Gastroesophageal sphincter (tissue), 4 donors: ENCODE data around the gene TRIOBP. TPM values are rescaled to one million over a fixed set of nuclear protein-coding genes. Genes with fewer than 3 reads are reported as not detected.

ENCODE experiments used
- ATAC-seq: fragments of 150-250 bp; one replicate; pipeline ENCODE4 v1.9.1; 2016; ENCODE audit warnings: mild to moderate bottlenecking, moderate library complexity
- H3K27ac ChIP-seq, 4 donors: fragments of 200-600 bp; sonication (generic) in 3 of 4; 1 replicate in 3 of 4; 2 replicates in 1 of 4; pipeline ENCODE4 v1.5.1; 2016 to 2019
- H3K27me3 ChIP-seq: fragments of 200-600 bp; sonication (generic); one replicate; pipeline ENCODE4 v1.5.1; 2019
- H3K36me3 ChIP-seq, 2 donors: fragments of 200-600 bp; sonication (generic); one replicate each; pipeline ENCODE4 v1.5.1; 2019; ENCODE audit warnings: control low read depth in 1 of 2
- H3K4me1 ChIP-seq, 3 donors: fragments of 200-600 bp; sonication (generic); 1 replicate in 2 of 3; 2 replicates in 1 of 3; pipeline ENCODE4 v1.5.1; 2016 to 2019; ENCODE audit warnings: control low read depth in 2 of 3
- H3K4me3 ChIP-seq, 2 donors: fragments of 200-600 bp; sonication (generic); one replicate each; pipeline ENCODE4 v1.5.1; 2019; ENCODE audit warnings: mild to moderate bottlenecking in 1 of 2, moderate library complexity in 1 of 2
- H3K9me3 ChIP-seq, 3 donors: fragments of 200-600 bp; sonication (generic); one replicate each; pipeline ENCODE4 v1.5.1; 2017 to 2019; ENCODE audit warnings: control low read depth in 2 of 3
- EP300 ChIP-seq: sonication (generic); formaldehyde crosslinking; IDR thresholded peaks from one replicate; pipeline ENCODE4 v1.6.1; 2017; ENCODE audit warnings: antibody characterized with exemption, mild to moderate bottlenecking
- POLR2A ChIP-seq, 2 donors: fragments of 450-650 bp; IDR thresholded peaks; one replicate each; pipeline ENCODE4 v1.6.1; 2017; ENCODE audit warnings: antibody characterized with exemption in 2 of 2, mild to moderate bottlenecking in 2 of 2, moderate library complexity in 1 of 2
- POLR2AphosphoS5 ChIP-seq: sonication (generic); formaldehyde crosslinking; IDR thresholded peaks from one replicate; pipeline ENCODE4 v1.6.1; 2017; ENCODE audit warnings: antibody characterized with exemption
- WGBS, 2 donors: methylation state at CpG; one replicate each; pipeline ENCODE4 v1.1.5; 2018; ENCODE audit warnings: low coverage in 1 of 2; 5-methylcytosine and 5-hydroxymethylcytosine counted together
- total RNA-seq, 4 donors: library from RNA; depleted of rRNA; stranded (reverse); fragments of >200 nt; gene quantifications; one replicate each; pipeline ENCODE4 v1.1.0, GENCODE V29; 2016
- TF ChIP-seq, protein P1 (sequence below), 4 experiments: fragments of 200-600 bp in 2 of 4; fragments of 450-650 bp in 2 of 4; sonication (generic) in 1 of 4; IDR thresholded peaks; one replicate each; pipeline ENCODE4 v1.5.1; 2017 to 2019; ENCODE audit warnings: antibody characterized with exemption in 4 of 4, mild to moderate bottlenecking in 2 of 4, moderate library complexity in 2 of 4

The TRIOBP gene
- total RNA-seq, 4 donors from 2014 or later, result 128 to 234 (median 137) TPM

DNA sequence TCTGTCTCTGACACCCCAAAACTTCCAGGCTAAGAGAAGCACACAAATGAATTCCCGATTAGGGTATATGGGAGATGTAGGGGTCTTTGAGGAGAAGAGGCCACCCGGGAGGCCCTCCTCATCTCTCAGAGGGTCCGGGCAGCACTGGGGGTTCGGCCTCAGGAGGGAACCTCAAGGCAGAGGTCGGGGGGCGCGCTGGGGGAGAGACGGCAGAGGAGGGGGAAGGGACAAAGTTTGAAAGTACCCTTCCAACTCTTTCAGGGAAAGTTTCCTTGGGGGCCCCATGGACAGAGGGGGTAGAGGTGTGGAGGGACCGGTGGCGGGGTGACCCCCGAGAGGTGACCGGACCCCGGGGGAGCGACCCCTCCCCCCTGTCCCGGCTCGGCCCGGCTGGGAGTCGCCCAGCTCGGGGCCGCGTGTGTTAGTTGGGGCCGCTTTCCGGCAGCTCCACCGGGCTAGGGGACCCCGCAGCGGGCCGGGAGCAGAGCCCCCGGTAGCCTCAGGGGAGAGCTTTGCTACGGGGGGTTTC, 107.6 kb downstream of the TRIOBP start:
- H3K27ac ChIP-seq, result peak overlapping the region; percentile 36 to 96 (median 86)
- H3K4me1 ChIP-seq, result peaks cover 0 to 70% (median 24%) of the 10 kb centered on the region in 3 donors
- ATAC-seq, result no peak
- H3K27me3 ChIP-seq, result no peaks in the 10 kb centered on the region
- WGBS, 2 donors, result 0% methylated on average over 4 to 6 of the region's 29 CpGs
- H3K36me3 ChIP-seq, result no peaks in the 10 kb centered on the region
- TF ChIP-seq POLR2A (IDR thresholded peaks at IDR 0.05) (no peak), EP300 (no peak), POLR2AphosphoS5 (no peak)
- TF ChIP-seq, protein P1, sequence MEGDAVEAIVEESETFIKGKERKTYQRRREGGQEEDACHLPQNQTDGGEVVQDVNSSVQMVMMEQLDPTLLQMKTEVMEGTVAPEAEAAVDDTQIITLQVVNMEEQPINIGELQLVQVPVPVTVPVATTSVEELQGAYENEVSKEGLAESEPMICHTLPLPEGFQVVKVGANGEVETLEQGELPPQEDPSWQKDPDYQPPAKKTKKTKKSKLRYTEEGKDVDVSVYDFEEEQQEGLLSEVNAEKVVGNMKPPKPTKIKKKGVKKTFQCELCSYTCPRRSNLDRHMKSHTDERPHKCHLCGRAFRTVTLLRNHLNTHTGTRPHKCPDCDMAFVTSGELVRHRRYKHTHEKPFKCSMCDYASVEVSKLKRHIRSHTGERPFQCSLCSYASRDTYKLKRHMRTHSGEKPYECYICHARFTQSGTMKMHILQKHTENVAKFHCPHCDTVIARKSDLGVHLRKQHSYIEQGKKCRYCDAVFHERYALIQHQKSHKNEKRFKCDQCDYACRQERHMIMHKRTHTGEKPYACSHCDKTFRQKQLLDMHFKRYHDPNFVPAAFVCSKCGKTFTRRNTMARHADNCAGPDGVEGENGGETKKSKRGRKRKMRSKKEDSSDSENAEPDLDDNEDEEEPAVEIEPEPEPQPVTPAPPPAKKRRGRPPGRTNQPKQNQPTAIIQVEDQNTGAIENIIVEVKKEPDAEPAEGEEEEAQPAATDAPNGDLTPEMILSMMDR (IDR thresholded peaks at IDR 0.05), result no peak
- H3K9me3 ChIP-seq, result no peaks in the 10 kb centered on the region
- peak overlapping the region; percentile 66 to 71 for H3K4me3 ChIP-seq

DNA sequence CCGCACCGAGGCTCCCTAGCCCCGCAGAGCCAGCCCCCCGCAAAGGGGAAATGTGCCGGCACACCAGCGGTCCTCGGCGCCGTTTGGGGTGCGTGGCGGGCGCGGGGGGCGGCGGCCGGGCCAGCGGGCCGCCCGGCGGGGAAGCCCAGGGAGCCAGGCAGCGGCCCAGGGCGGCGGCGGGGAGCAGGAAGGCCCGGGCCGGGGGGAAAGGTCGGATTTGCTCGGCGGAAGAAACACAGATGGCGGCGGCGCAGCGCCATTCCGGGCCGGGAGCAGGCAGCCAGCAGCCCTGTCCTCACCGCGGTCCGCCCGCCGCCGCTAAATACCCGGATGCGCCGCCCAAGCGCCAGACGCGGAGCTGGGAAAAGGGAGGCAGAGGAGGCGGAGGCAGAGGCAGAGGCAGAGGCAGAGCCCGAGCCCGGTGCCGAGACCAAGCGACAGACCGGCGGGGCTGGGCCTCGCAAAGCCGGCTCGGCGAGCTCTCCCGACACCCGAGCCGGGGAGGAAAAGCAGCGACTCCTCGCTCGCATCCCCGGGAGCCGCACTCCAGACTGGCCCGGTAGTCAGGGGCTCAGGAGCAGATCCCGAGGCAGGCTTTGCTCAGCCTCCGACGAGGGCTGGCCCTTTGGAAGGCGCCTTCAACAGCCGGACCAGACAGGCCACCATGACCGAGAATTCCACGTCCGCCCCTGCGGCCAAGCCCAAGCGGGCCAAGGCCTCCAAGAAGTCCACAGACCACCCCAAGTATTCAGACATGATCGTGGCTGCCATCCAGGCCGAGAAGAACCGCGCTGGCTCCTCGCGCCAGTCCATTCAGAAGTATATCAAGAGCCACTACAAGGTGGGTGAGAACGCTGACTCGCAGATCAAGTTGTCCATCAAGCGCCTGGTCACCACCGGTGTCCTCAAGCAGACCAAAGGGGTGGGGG, 108.3 kb downstream of the TRIOBP start:
- peak overlapping the region; percentile 66 to 71 for H3K4me3 ChIP-seq
- peak overlapping the region; percentile 80 to 96 (median 89) for H3K27ac ChIP-seq
- peaks cover 0 to 77% (median 24%) of the 10 kb centered on the region in 3 donors for H3K4me1 ChIP-seq
- TF ChIP-seq EP300 (no peak), POLR2A (IDR thresholded peaks at IDR 0.05) (peak; percentile 94 to 95), POLR2AphosphoS5 (peak; percentile 96)
- TF ChIP-seq, protein P1 (IDR thresholded peaks at IDR 0.05), result peak in 1 of 4 experiments; percentile 5
- no peaks in the 10 kb centered on the region for H3K9me3 ChIP-seq
- ATAC-seq, result peak; percentile 75
- WGBS, 2 donors, result 4 to 17% methylated on average over 2 to 5 of the region's 87 CpGs
- H3K36me3 ChIP-seq, result no peaks in the 10 kb centered on the region
- no peaks in the 10 kb centered on the region for H3K27me3 ChIP-seq

DNA sequence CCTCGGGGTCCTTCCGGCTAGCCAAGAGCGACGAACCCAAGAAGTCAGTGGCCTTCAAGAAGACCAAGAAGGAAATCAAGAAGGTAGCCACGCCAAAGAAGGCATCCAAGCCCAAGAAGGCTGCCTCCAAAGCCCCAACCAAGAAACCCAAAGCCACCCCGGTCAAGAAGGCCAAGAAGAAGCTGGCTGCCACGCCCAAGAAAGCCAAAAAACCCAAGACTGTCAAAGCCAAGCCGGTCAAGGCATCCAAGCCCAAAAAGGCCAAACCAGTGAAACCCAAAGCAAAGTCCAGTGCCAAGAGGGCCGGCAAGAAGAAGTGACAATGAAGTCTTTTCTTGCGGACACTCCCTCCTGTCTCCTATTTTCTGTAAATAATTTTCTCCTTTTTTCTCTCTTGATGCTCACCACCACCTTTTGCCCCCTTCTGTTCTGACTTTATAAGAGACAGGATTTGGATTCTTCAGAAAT, 109.0 kb downstream of the TRIOBP start:
- WGBS, 2 donors, result 23 to 35% methylated on average over 6 to 8 of the region's 10 CpGs
- H3K4me3 ChIP-seq, result peak overlapping the region; percentile 66 to 71
- peaks cover 0 to 79% (median 24%) of the 10 kb centered on the region in 3 donors for H3K4me1 ChIP-seq
- H3K9me3 ChIP-seq, result no peaks in the 10 kb centered on the region
- ATAC-seq, result no peak
- no peaks in the 10 kb centered on the region for H3K36me3 ChIP-seq
- no peak for TF ChIP-seq POLR2AphosphoS5
- TF ChIP-seq EP300, result no peak
- no peak for TF ChIP-seq POLR2A (IDR thresholded peaks at IDR 0.05)
- TF ChIP-seq, protein P1 (IDR thresholded peaks at IDR 0.05), result no peak
- H3K27ac ChIP-seq, result peak overlapping the region; percentile 80 to 96 (median 89)
- no peaks in the 10 kb centered on the region for H3K27me3 ChIP-seq

DNA sequence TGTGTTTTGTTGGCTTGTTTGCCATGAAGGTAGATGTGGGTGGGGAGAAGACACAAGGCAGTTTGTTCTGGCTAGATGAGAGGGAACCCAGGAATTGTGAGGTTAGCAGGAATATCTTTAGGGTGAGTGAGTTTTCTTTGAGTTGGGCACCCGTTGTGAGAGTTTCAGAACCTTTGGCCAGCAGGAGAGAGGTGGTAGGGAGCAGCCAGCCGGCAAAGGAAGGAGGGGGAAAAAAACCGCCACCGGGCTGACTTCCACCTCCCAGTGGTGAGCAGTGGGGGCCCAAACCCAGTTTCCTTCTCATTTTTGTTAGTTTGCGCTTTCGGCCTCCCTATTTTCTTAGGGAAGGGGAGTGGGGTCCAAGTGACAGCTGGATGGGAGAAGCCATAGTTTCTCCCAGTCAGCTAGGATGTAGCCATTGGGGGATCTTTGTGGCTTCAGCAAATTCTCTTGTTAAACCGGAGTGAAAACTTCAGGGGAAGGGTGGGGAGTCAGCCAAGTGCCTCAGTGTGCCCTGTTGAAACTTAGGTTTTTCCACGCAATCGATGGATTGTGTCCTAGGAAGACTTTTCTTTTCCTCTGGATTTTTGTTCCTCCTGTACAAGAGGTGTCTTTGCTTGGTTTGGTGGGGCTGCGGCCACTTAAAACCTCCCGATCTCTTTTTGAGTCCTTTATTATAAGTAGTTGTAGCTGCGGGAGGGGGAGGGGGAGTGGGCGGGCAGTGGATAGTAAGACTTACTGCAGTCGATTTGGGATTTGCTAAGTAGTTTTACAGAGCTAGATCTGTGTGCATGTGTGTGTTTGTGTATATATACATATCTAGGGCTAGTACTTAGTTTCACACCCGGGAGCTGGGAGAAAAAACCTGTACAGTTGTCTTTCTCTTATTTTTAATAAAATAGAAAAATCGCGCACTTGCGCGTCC, 109.8 kb downstream of the TRIOBP start:
- no peak for ATAC-seq

More for the DNA sequence above, 109.8 kb downstream of the TRIOBP start:
- Histone ChIP-seq H3K36me3 (no peaks in the 10 kb centered on the region), H3K9me3 (no peaks in the 10 kb centered on the region), H3K4me3 (peak overlapping the region; percentile 66 to 71), H3K27ac (peak overlapping the region; percentile 8 to 96 (median 86)), H3K27me3 (no peaks in the 10 kb centered on the region), H3K4me1 (peaks cover 0 to 78% (median 24%) of the 10 kb centered on the region in 3 donors)
- TF ChIP-seq, protein P1 (IDR thresholded peaks at IDR 0.05), result peak in 2 of 4 experiments; percentile 12 to 25
- TF ChIP-seq EP300, result no peak
- 1% methylated on average over 11 to 18 of the region's 19 CpGs for WGBS, 2 donors
